ENCODE measurements around the gene AADACL4.

The AADACL4 gene

GRCh38 chr1:12607263-12607662 lies 36.6 kb upstream of the AADACL4 start:
- Histone ChIP-seq H3K36me3 (ENCODE audit: control insufficient read depth, insufficient read depth, low read length) (no peaks in the 10 kb centered on the region), H3K27me3 (replicated peaks; ENCODE audit: control insufficient read depth, insufficient read depth, low read length) (peaks cover 3% of the 10 kb centered on the region), H3K4me3 (replicated peaks; ENCODE audit: low read depth, low read length) (no peak overlapping the region)
- no peak for DNase-seq (ENCODE audit: extremely low read depth, insufficient read length)
- TF ChIP-seq CTCF (IDR thresholded peaks at IDR 0.05; ENCODE audit: insufficient read depth, low read length, poor library complexity, severe bottlenecking), result no peak

GRCh38 chr1:12608311-12608957 lies 35.5 kb upstream of the AADACL4 start:
- TF ChIP-seq CTCF (IDR thresholded peaks at IDR 0.05; ENCODE audit: insufficient read depth, low read length, poor library complexity, severe bottlenecking), result no peak
- Histone ChIP-seq H3K4me3 (replicated peaks; ENCODE audit: low read depth, low read length) (no peak overlapping the region), H3K27me3 (replicated peaks; ENCODE audit: control insufficient read depth, insufficient read depth, low read length) (peaks cover 3% of the 10 kb centered on the region), H3K36me3 (ENCODE audit: control insufficient read depth, insufficient read depth, low read length) (no peaks in the 10 kb centered on the region)
- DNase-seq (ENCODE audit: extremely low read depth, insufficient read length), result no peak

- Histone ChIP-seq H3K4me3 (replicated peaks; ENCODE audit: low read depth, low read length) (no peak overlapping the region), H3K27me3 (replicated peaks; ENCODE audit: control insufficient read depth, insufficient read depth, low read length) (peaks cover 3% of the 10 kb centered on the region), H3K36me3 (ENCODE audit: control insufficient read depth, insufficient read depth, low read length) (no peaks in the 10 kb centered on the region)
- no peak for TF ChIP-seq CTCF (IDR thresholded peaks at IDR 0.05; ENCODE audit: insufficient read depth, low read length, poor library complexity, severe bottlenecking)
- no peak for DNase-seq (ENCODE audit: extremely low read depth, insufficient read length)
These were observed 34.3 kb upstream of the AADACL4 start for GRCh38 chr1:12609469-12610003.

- H3K4me3 ChIP-seq (replicated peaks; ENCODE audit: low read depth, low read length), result no peak overlapping the region
- no peaks in the 10 kb centered on the region for H3K36me3 ChIP-seq (ENCODE audit: control insufficient read depth, insufficient read depth, low read length)
- DNase-seq (ENCODE audit: extremely low read depth, insufficient read length), result no peak
- no peak for TF ChIP-seq CTCF (IDR thresholded peaks at IDR 0.05; ENCODE audit: insufficient read depth, low read length, poor library complexity, severe bottlenecking)
- peaks cover 3% of the 10 kb centered on the region for H3K27me3 ChIP-seq (replicated peaks; ENCODE audit: control insufficient read depth, insufficient read depth, low read length)
These were observed 33.5 kb upstream of the AADACL4 start for GRCh38 chr1:12610305-12610935.

- DNase-seq (ENCODE audit: extremely low read depth, insufficient read length), result no peak
- Histone ChIP-seq H3K4me3 (replicated peaks; ENCODE audit: low read depth, low read length) (no peak overlapping the region), H3K27me3 (replicated peaks; ENCODE audit: control insufficient read depth, insufficient read depth, low read length) (peaks cover 3% of the 10 kb centered on the region), H3K36me3 (ENCODE audit: control insufficient read depth, insufficient read depth, low read length) (no peaks in the 10 kb centered on the region)
- TF ChIP-seq CTCF (IDR thresholded peaks at IDR 0.05; ENCODE audit: insufficient read depth, low read length, poor library complexity, severe bottlenecking), result no peak
These were observed 32.9 kb upstream of the AADACL4 start for GRCh38 chr1:12610941-12611340.

Measured in GM06990 (cell line).